Panc1 (cell line): ENCODE results near the gene NR1H2.

Experiments used
- POLR2AphosphoS5 ChIP-seq: IDR thresholded peaks from 2 replicates; pipeline ENCODE4 v1.6.1; 2012; ENCODE audit warnings: mild to moderate bottlenecking, low read depth, low read length, moderate library complexity
- SIN3A ChIP-seq: IDR thresholded peaks from 2 replicates; pipeline ENCODE4 v1.6.1; 2012; ENCODE audit warnings: low read depth, mild to moderate bottlenecking, low read length, moderate library complexity, borderline replicate concordance; ENCODE audit not compliant: insufficient read depth
- TCF7L2 ChIP-seq: IDR thresholded peaks from 2 replicates; pipeline ENCODE4 v1.6.1; 2011; ENCODE audit warnings: mild to moderate bottlenecking, low read depth, low read length, inconsistent platforms
- TF ChIP-seq, protein P1 (sequence below): fragments of 450-650 bp; IDR thresholded peaks from 2 replicates; pipeline ENCODE4 v1.5.1; 2017; ENCODE audit warnings: mild to moderate bottlenecking
- TF ChIP-seq, protein P2 (sequence below), 2 experiments: IDR thresholded peaks; 2 replicates each; pipeline ENCODE4 v1.6.1; 2011 to 2012; ENCODE audit warnings: low read depth in 2 of 2, control low read depth in 1 of 2, low read length in 1 of 2, mild to moderate bottlenecking in 1 of 2, moderate library complexity in 1 of 2; ENCODE audit not compliant: insufficient read depth in 1 of 2

DNA sequence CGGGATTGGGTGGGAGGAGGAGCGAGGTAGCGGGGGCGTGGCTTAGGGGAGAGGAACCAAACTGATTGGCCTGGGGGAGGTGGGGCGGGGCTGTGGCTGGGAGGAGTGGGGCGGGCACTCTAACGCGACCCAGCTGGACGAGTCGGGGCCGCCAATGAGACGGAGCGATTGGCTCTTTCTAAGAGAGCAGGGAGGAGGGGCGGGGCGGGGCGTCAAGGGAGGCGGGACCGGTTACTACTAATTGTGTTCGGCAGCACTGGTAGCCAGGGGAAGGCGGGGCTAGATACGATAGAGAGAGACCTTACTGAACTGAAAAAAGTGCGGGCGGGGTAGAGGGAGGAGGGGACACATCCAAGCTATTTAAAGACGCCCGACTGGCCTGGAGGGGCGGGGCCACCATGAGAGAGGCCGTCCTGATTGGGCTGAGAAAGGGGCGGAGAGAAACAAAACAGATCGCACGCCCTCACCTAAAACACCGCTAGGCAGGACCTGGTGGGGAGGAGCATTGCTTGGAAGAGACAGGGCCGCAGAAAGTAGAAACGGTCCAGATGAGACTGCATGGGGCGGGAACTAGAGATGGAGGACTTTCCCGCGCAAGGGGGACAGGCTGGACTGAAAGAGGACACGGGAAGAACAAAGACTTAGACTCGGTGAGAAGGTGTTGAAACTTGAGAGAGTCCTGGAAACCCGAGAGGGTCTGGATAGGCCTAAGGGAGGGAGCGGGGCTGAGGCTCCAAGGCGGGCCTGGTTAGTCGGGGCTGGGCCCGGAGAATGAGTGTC lies 46.9 kb upstream of the NR1H2 start, which contains the start of gene KCNC3:
- peak; percentile 56; the same call in 1 of the 2 replicates for TF ChIP-seq POLR2AphosphoS5
- TF ChIP-seq, protein P1, sequence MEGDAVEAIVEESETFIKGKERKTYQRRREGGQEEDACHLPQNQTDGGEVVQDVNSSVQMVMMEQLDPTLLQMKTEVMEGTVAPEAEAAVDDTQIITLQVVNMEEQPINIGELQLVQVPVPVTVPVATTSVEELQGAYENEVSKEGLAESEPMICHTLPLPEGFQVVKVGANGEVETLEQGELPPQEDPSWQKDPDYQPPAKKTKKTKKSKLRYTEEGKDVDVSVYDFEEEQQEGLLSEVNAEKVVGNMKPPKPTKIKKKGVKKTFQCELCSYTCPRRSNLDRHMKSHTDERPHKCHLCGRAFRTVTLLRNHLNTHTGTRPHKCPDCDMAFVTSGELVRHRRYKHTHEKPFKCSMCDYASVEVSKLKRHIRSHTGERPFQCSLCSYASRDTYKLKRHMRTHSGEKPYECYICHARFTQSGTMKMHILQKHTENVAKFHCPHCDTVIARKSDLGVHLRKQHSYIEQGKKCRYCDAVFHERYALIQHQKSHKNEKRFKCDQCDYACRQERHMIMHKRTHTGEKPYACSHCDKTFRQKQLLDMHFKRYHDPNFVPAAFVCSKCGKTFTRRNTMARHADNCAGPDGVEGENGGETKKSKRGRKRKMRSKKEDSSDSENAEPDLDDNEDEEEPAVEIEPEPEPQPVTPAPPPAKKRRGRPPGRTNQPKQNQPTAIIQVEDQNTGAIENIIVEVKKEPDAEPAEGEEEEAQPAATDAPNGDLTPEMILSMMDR, result no peak
- TF ChIP-seq, protein P2, sequence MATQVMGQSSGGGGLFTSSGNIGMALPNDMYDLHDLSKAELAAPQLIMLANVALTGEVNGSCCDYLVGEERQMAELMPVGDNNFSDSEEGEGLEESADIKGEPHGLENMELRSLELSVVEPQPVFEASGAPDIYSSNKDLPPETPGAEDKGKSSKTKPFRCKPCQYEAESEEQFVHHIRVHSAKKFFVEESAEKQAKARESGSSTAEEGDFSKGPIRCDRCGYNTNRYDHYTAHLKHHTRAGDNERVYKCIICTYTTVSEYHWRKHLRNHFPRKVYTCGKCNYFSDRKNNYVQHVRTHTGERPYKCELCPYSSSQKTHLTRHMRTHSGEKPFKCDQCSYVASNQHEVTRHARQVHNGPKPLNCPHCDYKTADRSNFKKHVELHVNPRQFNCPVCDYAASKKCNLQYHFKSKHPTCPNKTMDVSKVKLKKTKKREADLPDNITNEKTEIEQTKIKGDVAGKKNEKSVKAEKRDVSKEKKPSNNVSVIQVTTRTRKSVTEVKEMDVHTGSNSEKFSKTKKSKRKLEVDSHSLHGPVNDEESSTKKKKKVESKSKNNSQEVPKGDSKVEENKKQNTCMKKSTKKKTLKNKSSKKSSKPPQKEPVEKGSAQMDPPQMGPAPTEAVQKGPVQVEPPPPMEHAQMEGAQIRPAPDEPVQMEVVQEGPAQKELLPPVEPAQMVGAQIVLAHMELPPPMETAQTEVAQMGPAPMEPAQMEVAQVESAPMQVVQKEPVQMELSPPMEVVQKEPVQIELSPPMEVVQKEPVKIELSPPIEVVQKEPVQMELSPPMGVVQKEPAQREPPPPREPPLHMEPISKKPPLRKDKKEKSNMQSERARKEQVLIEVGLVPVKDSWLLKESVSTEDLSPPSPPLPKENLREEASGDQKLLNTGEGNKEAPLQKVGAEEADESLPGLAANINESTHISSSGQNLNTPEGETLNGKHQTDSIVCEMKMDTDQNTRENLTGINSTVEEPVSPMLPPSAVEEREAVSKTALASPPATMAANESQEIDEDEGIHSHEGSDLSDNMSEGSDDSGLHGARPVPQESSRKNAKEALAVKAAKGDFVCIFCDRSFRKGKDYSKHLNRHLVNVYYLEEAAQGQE (IDR thresholded peaks at IDR 0.05; ENCODE audit: insufficient read depth in 1 of 2, low read depth in 2 of 2, low read length in 1 of 2), result no peak
- TF ChIP-seq SIN3A, result no peak
- peak; percentile 37 for TF ChIP-seq TCF7L2
